Endodermal cell (in vitro differentiated cells): ENCODE measurements around the gene AMOTL2. TPM values are rescaled to one million over a fixed set of nuclear protein-coding genes. Genes with fewer than 3 reads are reported as not detected.

Experiments used
- DNase-seq: peaks from one replicate; pipeline ENCODE4 v3.0.0-alpha.2; 2017
- H3K27ac ChIP-seq: 2 replicates; pipeline ENCODE4 v1.5.1; 2013; ENCODE audit warnings: mild to moderate bottlenecking, low read depth, low read length, moderate library complexity
- H3K27me3 ChIP-seq: 2 replicates; pipeline ENCODE4 v1.6.1; 2013; ENCODE audit warnings: mild to moderate bottlenecking, low read length, moderate library complexity; ENCODE audit not compliant: insufficient read depth, control insufficient read depth, poor library complexity, severe bottlenecking
- H3K36me3 ChIP-seq: 2 replicates; pipeline ENCODE4 v1.7.0; 2013; ENCODE audit warnings: mild to moderate bottlenecking, low read length, moderate library complexity; ENCODE audit not compliant: control insufficient read depth, insufficient read depth
- H3K4me1 ChIP-seq: one replicate; pipeline ENCODE4 v1.7.0; 2013; ENCODE audit warnings: low read length; ENCODE audit not compliant: control insufficient read depth, insufficient read depth
- H3K4me3 ChIP-seq: 2 replicates; pipeline ENCODE4 v1.5.1; 2013; ENCODE audit warnings: mild to moderate bottlenecking, low read length, moderate library complexity
- H3K9ac ChIP-seq: 2 replicates; pipeline ENCODE4 v1.6.1; 2013; ENCODE audit warnings: mild to moderate bottlenecking, low read length, moderate library complexity; ENCODE audit not compliant: poor library complexity, severe bottlenecking; ENCODE audit errors: extremely low read depth
- H3K9me3 ChIP-seq: 2 replicates; pipeline ENCODE4 v1.6.1; 2013; ENCODE audit warnings: mild to moderate bottlenecking, low read length, moderate library complexity; ENCODE audit not compliant: control insufficient read depth
- H3K27ac Mint-ChIP-seq: 2 replicates; pipeline ENCODE4 v1.8.0; 2020; ENCODE audit warnings: mixed read lengths
- H3K27me3 Mint-ChIP-seq: 2 replicates; pipeline ENCODE4 v1.8.0; 2021; ENCODE audit warnings: mild to moderate bottlenecking, mixed read lengths; ENCODE audit not compliant: insufficient read depth
- H3K36me3 Mint-ChIP-seq: 2 replicates; pipeline ENCODE4 v1.8.0; 2020; ENCODE audit warnings: low read depth, mixed read lengths
- H3K4me1 Mint-ChIP-seq: 2 replicates; pipeline ENCODE4 v1.8.0; 2020; ENCODE audit warnings: mixed read lengths
- H3K4me3 Mint-ChIP-seq: 2 replicates; pipeline ENCODE4 v1.8.0; 2020; ENCODE audit warnings: mild to moderate bottlenecking, moderate library complexity, mixed read lengths
- H3K9me3 Mint-ChIP-seq: 2 replicates; pipeline ENCODE4 v1.8.0; 2020; ENCODE audit warnings: mild to moderate bottlenecking, mixed read lengths
- WGBS, 2 experiments: methylation state at CpG; one replicate each; pipeline versions ENCODE4 v1.1.5 to v1.1.7; 2013; ENCODE audit warnings: missing lambda C conversion rate in 2 of 2, mixed read lengths in 1 of 2; ENCODE audit not compliant: insufficient coverage in 1 of 2, insufficient read length in 1 of 2; 5-methylcytosine and 5-hydroxymethylcytosine counted together
- total RNA-seq, 2 donors: library from RNA; stranded (reverse); fragmentation: NEBNext Ultra II Directional in 1 of 2; extraction: Animal tissue kit (Norgen Biotek cat#: 25700) in 1 of 2; gene quantifications; 2 replicates in 1 of 2; 3 replicates in 1 of 2; pipeline ENCODE4 v1.2.1, GENCODE V29; 2021
- TF ChIP-seq, protein P1 (sequence below): fragments of 200-600 bp; sonication (generic); conservative IDR thresholded peaks from 2 replicates; pipeline ENCODE4 v1.5.0; 2021; ENCODE audit warnings: antibody characterized with exemption, mild to moderate bottlenecking

Gene AMOTL2
- total RNA-seq, 2 donors from 2014 or later, result 109 to 153 TPM

DNA sequence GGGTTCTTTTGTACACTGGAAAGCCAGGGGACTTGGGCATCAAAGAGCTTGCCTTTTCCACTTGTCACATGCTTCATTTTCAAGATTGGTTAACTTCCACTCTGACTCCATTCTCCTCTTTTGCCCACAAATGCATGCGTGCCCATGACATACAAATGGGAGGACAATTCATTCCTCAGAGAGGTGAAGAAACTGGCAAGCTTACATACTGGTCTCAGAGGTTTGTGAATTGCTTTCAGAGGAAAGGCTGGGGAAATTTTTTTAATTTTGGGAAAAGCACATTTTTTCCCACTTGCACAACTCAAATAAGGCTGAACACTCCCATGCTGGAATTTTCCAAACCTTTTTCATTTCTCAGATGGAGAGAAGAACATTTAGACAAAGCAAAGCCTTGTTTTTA, 20.9 kb upstream of the AMOTL2 start:
- H3K4me3 Mint-ChIP-seq, result no peak overlapping the region
- Histone ChIP-seq H3K4me3 (no peak overlapping the region), H3K27me3 (no peaks in the 10 kb centered on the region), H3K4me1 (no peaks in the 10 kb centered on the region), H3K9ac (no peak overlapping the region), H3K27ac (no peak overlapping the region), H3K9me3 (no peaks in the 10 kb centered on the region), H3K36me3 (no peaks in the 10 kb centered on the region)
- H3K27ac Mint-ChIP-seq, result no peak overlapping the region
- no peaks in the 10 kb centered on the region for H3K4me1 Mint-ChIP-seq
- H3K9me3 Mint-ChIP-seq, result peaks cover 5% of the 10 kb centered on the region
- TF ChIP-seq, protein P1, sequence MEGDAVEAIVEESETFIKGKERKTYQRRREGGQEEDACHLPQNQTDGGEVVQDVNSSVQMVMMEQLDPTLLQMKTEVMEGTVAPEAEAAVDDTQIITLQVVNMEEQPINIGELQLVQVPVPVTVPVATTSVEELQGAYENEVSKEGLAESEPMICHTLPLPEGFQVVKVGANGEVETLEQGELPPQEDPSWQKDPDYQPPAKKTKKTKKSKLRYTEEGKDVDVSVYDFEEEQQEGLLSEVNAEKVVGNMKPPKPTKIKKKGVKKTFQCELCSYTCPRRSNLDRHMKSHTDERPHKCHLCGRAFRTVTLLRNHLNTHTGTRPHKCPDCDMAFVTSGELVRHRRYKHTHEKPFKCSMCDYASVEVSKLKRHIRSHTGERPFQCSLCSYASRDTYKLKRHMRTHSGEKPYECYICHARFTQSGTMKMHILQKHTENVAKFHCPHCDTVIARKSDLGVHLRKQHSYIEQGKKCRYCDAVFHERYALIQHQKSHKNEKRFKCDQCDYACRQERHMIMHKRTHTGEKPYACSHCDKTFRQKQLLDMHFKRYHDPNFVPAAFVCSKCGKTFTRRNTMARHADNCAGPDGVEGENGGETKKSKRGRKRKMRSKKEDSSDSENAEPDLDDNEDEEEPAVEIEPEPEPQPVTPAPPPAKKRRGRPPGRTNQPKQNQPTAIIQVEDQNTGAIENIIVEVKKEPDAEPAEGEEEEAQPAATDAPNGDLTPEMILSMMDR, result no peak
- DNase-seq, result no peak
- H3K36me3 Mint-ChIP-seq, result no peaks in the 10 kb centered on the region
- 90% methylated on average over 1 of the region's 1 CpG; no CpG with 5 or more reads in 1 of the 2 experiments for WGBS, 2 experiments
- H3K27me3 Mint-ChIP-seq, result peaks cover 16% of the 10 kb centered on the region

DNA sequence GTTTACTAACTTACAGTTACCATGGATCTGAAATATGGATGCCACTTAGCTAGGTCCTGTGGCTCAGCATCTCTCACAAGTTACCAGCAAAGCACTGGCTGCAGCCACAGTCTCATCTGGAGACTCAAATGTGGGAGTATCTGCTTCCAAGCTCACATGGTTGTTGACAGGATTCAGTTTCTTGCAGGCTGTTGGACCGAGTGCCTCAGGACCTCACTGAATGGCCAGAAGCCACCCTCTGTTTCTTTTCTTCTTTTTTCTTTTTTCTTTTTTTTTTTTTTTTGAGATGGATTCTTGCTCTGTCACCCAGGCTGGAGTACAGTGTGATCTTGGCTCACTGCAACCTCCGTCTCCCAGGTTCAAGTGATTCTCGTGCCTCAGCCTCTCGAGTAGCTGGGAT, 20.1 kb upstream of the AMOTL2 start:
- WGBS, 2 experiments, result 84% methylated on average over 4 of the region's 4 CpGs; no CpG with 5 or more reads in 1 of the 2 experiments
- Histone ChIP-seq H3K9ac (no peak overlapping the region), H3K9me3 (no peaks in the 10 kb centered on the region), H3K27me3 (no peaks in the 10 kb centered on the region), H3K4me3 (no peak overlapping the region), H3K27ac (no peak overlapping the region), H3K36me3 (no peaks in the 10 kb centered on the region), H3K4me1 (no peaks in the 10 kb centered on the region)
- no peak overlapping the region for H3K27ac Mint-ChIP-seq
- H3K4me1 Mint-ChIP-seq, result no peaks in the 10 kb centered on the region
- no peaks in the 10 kb centered on the region for H3K36me3 Mint-ChIP-seq
- TF ChIP-seq, protein P1, result no peak
- DNase-seq, result no peak
- no peak overlapping the region for H3K4me3 Mint-ChIP-seq
- peaks cover 9% of the 10 kb centered on the region for H3K9me3 Mint-ChIP-seq
- peaks cover 16% of the 10 kb centered on the region for H3K27me3 Mint-ChIP-seq

DNA sequence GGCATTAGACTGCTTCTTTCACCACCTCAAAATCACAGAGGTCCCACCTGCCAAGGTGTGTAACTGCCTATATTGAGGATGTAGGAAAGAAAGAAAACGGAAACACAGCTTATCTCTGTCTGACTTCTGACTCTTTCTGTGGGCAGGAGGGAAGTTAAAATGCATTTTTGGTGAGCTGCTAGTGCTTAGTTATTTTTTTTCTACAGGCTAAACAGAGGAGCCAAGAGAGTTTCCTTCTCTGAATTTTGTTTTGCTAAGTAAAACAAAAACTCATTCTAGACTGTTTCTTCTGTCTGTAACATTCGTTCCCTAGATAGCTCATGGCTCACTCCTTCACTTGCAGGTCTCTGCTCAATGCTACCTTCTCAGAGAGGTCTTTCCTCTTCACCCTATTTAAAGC, 18.8 kb upstream of the AMOTL2 start:
- H3K4me3 Mint-ChIP-seq, result no peak overlapping the region
- Histone ChIP-seq H3K4me3 (no peak overlapping the region), H3K4me1 (no peaks in the 10 kb centered on the region), H3K36me3 (no peaks in the 10 kb centered on the region), H3K27me3 (no peaks in the 10 kb centered on the region), H3K9ac (no peak overlapping the region), H3K9me3 (no peaks in the 10 kb centered on the region), H3K27ac (no peak overlapping the region)
- H3K27ac Mint-ChIP-seq, result no peak overlapping the region
- no peak for DNase-seq
- H3K9me3 Mint-ChIP-seq, result peaks cover 9% of the 10 kb centered on the region
- TF ChIP-seq, protein P1, result no peak
- WGBS, 2 experiments, result 93 to 100% methylated on average over 2 of the region's 2 CpGs
- H3K4me1 Mint-ChIP-seq, result no peaks in the 10 kb centered on the region
- no peaks in the 10 kb centered on the region for H3K36me3 Mint-ChIP-seq
- H3K27me3 Mint-ChIP-seq, result peaks cover 19% of the 10 kb centered on the region
